CD4-positive, alpha-beta T cell treated with Interleukin-15 for 1 hour (primary cell): Measurements from ENCODE around the gene BAIAP3.

Source experiments
- DNase-seq: peaks from one replicate; pipeline ENCODE4 v3.0.0-alpha.2; 2020

Gene BAIAP3

GRCh38 chr16:1300664-1301476 lies 32.6 kb upstream of the BAIAP3 start:
- DNase-seq, result peak; percentile 72

- no peak for DNase-seq
Observed at GRCh38 chr16:1301562-1301961, 31.9 kb upstream of the BAIAP3 start.

- peak; percentile 34 for DNase-seq
Observed at GRCh38 chr16:1305823-1306222, 27.6 kb upstream of the BAIAP3 start.

- DNase-seq, result no peak
Observed at GRCh38 chr16:1306334-1306733, 27.1 kb upstream of the BAIAP3 start.

- DNase-seq, result no peak
Observed at GRCh38 chr16:1308036-1308976, 25.1 kb upstream of the BAIAP3 start.

GRCh38 chr16:1308977-1309885 lies 24.2 kb upstream of the BAIAP3 start, which contains the start of gene UBE2I:
UBE2I (plus strand) TSS chr16:1309636; CDS start chr16:1314031, 4,395 bp downstream.
- DNase-seq, result peak; percentile 96

- peak; percentile 67 for DNase-seq
Observed at GRCh38 chr16:1309888-1310831, 23.3 kb upstream of the BAIAP3 start.

- DNase-seq, result peak; percentile 35
Observed at GRCh38 chr16:1310832-1311200, 22.6 kb upstream of the BAIAP3 start.

- no peak for DNase-seq
Observed at GRCh38 chr16:1311212-1311737, 22.2 kb upstream of the BAIAP3 start.

GRCh38 chr16:1311738-1312466 lies 21.5 kb upstream of the BAIAP3 start:
- no peak for DNase-seq

- DNase-seq, result no peak
Observed at GRCh38 chr16:1312467-1312816, 21.0 kb upstream of the BAIAP3 start.

- DNase-seq, result no peak
Observed at GRCh38 chr16:1312903-1313302, 20.5 kb upstream of the BAIAP3 start.

GRCh38 chr16:1313721-1314369 lies 19.6 kb upstream of the BAIAP3 start:
- no peak for DNase-seq

GRCh38 chr16:1314399-1315068 lies 18.9 kb upstream of the BAIAP3 start:
- DNase-seq, result no peak

GRCh38 chr16:1315081-1316032 lies 18.1 kb upstream of the BAIAP3 start:
- no peak for DNase-seq

GRCh38 chr16:1316033-1316405 lies 17.4 kb upstream of the BAIAP3 start:
- DNase-seq, result no peak

- no peak for DNase-seq
Observed at GRCh38 chr16:1317479-1318267, 15.8 kb upstream of the BAIAP3 start.

GRCh38 chr16:1318268-1318545 lies 15.2 kb upstream of the BAIAP3 start:
- no peak for DNase-seq
